GM19397 (cell line): ENCODE measurements around the gene SH3GL3.

Experiments used
- ATAC-seq: cut with Tn5 transposase; IDR thresholded peaks from one replicate; pipeline ENCODE4 v1.9.1; 2021; ENCODE audit warnings: mild to moderate bottlenecking, moderate library complexity; ENCODE audit not compliant: unreplicated experiment

The SH3GL3 gene

DNA sequence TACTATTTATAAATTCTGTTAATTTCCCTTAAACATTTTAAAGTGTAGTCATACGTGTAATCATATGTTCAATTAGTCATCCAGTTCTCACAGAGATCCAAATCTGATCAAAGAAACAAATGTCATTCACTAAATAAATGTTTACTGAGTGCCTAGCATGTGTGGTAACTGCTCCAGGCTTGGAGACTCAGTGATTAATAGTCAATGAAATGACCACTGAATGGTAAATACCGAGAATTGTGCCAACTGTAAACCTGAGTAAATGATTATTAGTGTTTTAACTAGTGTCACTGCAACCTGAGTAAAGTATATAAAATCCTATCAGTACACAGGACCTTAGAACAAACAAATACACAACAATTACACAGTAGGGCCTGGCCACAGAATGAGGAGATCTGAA, 52.3 kb downstream of the SH3GL3 start:
- ATAC-seq = no peak

DNA sequence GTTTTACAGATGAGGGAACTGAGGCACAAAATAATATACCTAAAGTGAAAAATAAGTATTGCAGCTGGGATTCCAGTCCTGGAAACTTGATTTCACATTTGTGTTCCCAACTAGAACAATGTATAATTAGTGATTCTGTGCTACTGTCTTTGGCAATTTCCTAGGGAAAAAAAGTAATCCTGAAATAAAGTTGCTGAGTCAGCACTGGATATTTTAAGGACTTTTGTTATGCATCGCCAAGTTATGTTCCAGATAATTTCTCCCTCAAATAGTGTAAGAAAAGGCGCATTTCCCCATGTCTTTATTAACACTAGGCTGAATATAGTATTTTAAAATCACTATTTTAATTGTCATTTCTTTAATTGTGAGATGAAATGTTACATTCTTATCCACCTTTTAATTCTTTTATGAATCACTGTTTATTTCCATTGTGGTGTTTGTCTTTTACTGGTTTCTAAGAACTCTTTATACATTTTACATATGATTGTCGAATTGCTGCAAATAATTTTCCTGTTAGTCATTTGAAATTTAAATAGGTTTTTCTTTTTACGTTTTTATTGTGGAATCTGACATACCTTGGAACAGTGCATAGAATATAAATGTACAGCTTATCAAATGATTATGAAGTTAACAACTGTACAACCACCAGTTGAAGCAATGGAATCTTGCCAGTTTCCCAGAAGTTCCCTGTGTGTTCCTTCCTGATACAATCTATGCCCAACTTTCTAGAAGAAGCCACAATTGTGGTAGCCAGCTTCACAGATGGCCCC, 56.6 kb downstream of the SH3GL3 start:
- no peak for ATAC-seq

DNA sequence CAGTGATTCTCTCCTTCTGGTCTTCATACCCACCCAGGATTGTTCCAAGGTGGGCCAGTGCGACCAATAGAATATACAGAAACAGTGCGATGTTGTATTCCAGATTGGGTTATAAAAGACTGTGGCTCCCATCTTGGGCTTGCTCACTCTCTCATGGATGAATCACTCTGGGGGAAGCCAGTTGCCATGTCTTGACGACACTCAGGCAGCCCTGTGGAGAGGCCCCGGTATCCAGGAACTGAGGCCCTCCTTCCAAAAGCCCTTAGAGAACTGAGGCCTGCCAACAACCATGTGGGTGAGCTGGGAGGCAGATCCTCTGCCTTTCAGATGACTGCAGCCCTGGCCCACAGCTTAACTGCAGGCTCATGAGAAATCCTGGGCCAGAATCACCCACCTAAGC, 57.2 kb downstream of the SH3GL3 start:
- ATAC-seq = no peak

DNA sequence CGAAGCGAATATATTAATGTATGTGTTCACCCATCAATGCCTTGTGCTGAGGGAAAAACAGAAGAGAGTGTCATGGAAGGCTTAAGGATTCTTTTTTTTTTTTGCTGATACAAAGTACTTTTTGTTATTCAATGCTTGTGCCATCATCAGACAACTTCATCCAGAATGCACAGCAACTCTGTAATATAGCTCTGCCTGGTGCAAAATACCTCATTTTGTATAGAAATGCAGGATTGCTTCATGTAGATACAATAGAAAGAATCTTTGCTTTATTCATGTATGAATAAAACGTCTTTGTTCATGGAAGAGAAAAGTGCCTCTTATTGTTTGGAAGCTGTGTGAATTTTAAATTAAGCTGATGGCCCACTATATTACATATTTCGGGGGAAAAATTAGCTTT, 62.9 kb downstream of the SH3GL3 start:
- no peak for ATAC-seq

DNA sequence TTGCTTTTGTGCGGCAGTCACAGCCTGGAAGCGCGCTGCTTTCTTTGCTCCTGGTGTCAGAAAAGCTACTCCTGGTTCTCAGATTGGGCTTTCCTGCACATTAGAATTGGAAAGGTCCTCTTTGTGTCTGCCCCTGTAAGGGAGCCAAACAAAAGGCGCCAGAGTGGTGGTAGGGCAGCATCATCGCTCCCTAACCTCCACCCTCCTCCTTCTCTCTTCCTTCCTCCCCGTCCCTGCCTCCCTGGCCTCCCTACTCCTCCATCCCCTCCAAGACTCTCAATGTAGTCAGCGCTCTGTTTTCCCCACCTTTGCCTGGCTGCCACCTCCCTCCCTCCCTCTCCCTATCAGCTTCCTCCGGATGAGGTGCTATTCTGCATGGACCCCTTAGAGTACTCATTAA, 65.3 kb downstream of the SH3GL3 start:
- ATAC-seq = no peak

DNA sequence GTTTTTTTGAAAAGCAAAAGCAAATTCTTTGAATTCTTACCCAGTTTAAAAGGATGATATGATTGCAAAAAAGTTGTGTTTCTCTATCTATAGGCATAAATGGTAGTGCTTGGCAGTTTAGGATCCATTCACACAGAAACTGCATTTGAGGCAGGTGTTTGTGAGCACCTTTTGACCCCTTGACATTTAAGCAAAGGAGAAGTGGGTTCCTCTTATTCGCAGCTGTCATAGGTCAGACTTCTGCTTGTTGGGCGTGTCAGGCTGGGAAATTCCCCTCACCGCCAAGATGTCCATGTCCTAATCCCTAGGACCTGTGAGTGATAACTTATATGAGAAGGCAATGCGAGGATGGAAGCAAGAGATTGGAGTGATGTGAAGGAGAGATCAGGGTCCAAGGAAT, 67.4 kb downstream of the SH3GL3 start:
- no peak for ATAC-seq

DNA sequence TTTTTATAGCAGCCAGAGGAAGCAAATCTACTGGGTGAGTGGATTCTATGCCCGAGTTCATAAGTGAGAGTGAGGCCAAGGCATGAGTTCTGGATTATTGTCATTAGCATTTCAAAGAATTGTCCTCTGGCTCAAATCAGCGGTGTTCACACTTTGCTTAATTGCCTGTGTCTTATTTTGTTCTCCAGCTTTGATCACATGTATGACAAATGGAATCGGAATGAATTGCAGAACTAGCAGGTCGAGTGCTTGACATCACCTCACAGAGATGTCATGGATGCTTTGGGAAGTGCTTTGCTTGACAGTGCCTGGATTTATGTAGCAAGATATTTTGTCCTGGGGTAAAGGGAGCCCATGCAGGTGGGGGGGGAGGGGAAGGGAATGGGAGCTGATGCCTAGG, 68.0 kb downstream of the SH3GL3 start:
- no peak for ATAC-seq

DNA sequence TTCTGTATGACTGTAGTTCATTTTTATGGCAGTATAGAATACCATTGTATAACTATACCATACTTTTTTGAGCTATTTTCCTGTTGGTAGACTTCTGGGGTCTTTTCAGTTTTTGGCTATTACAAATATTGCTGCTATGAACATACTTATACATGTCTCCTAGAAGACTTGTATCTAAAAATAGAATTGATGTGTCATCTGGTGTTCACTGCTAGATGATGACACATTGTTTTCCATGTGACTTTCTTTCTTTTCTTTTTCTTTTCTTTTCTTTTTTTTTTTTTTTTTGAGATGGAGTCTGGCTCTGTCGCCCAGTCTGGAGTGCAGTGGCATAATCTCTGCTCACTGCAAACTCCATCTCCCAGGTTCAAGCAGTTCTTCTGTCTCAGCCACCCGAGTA, 69.8 kb downstream of the SH3GL3 start:
- no peak for ATAC-seq

DNA sequence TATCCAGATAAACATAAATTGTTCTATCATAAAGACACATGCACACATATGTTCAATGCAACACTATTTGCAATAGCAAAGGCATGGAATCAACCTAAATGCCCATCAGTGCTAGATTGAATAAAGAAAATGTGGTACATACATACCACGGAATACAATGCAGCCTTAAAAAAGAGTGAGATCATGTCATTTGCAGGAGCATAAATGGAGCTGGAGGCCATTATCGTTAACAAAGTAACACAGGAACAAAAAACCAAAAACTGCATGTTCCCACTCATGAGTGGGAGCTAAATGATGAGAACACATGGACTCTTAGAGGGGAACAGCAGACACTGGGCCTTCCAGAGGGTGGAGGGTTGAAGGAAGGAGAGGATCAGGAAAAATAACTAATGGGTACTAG, 79.2 kb downstream of the SH3GL3 start:
- ATAC-seq = no peak

DNA sequence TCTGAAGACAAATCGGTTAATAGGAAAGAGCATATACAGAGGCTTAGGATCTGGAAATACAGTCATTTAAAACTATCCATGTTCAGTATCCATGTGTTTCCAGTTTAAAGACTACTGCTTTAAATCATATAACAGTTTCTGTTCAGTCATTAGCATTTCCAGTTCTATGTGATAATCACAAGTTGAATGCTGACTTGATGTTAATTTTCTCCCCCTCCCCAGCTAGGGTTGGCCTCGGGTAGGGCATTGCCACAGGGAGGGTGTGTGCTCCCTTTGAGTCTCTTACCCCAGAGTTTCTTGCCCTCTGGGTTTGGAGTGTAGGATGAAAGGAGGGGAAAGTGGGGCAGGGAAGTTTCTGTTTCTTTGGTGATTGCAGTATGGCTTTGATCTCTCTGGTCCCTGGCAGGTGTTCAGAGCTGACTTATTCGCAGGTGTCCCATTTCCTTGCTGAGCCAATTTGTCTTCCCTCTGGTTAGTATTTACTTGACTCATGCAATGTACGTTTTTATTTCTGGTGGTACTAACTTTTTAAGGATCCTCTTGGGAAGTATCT, 86.3 kb downstream of the SH3GL3 start:
- no peak for ATAC-seq

DNA sequence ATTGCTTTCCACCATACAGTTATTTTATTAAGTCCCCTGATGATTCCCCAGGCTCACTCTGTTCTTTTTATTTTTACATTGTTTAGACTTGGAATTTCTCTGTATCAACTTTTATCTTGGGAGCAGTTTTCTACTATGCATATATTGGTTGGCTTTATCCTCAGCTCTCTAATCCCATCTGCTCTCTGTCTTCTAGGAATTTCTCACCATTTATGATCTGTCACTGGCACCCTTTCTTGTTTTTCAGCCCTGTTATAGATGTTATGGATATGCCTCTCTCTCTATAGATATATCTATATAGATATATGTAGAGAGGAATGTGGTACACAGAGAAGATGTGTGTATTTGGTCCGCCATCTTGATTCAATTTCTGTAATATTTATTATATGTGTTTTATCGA, 90.5 kb downstream of the SH3GL3 start:
- no peak for ATAC-seq

DNA sequence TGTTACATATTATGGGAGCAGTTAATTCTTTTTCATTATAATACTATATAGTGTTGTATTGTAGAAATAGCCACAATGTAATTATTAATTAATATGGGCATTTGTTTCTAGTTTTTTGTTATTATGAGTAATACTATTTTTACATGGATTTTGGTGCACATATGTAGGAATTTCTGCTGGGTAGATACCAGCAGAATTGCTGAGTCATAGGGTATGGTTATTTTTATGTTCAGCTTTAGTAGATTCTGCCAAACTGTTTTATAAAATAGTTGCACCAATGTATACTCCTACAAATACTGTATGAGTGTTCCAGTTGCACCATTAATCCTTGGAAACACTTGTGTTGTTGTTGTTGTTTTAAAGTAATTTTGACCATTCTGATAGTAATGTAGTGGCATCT, 91.5 kb downstream of the SH3GL3 start:
- ATAC-seq = no peak

DNA sequence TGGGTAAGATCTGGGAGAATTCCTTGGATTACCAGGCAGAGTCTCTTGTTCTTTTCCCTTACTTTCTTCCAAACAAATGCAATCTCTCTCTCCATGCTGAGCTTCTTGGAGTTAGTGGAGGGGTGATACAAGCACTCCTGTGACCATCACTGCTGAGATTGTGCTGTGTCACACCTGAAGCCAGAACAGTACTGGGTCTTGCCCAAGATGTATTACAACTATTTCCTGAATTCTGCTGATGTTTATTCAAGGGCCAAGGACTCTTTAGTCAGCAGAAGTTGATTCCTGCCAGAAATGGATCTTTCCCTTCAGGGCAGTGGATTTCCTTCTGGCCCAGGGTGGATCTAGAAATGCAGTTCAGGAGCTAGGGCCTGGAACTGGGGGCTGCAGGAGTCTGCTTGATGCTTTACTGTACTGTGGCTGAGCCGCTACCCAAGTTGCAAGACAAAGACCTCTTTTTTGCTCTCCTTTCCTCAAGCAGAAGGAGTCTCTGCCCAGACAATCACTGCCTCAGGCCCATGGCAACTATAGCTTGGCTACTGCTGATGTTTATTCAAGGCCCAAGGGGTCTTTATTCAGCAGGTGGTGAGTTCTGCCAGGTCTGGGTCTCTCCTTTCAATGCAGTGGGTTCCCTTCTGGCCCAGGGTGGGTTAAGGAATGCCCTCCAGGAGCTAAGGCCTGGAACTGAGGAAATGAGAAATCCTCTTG, 98.8 kb downstream of the SH3GL3 start:
- ATAC-seq = no peak

DNA sequence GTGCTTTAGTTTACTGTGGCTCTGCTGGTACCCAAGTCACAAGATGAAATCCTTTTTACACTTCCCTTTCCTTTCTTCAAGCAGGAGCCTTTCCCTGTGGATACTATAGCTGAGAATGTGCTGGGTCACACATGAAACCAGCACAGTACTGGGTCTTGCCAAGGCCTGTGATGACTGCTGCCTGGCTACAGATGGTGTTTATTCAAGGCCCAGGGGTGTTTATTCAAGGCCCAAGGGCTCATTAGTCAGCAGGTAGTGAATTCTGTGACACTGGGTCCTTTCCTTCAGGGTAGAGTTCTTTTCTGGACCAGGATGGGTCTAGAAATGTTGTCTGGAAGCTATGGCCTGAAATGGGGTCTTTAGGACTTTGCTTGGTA, 99.4 kb downstream of the SH3GL3 start:
- no peak for ATAC-seq

DNA sequence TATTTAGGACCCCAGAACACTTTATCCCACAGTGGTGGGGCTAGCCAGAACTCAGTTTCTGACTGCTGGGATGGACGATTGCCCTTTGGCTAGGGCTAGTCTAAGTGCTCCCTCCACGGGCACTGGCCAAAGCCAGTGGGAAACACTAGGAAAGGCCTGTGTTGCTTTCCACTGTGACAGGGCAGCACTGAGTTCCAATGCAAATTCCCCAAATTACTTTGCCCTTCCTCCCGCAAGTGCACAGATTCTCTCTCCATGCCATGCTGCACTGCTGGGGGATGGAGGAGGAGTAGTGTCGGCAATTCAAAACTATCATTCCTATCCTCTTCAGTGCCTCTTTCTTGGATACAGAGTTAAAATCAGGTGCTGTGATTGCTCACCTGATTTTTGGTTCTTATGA, 100.0 kb downstream of the SH3GL3 start:
- no peak for ATAC-seq

DNA sequence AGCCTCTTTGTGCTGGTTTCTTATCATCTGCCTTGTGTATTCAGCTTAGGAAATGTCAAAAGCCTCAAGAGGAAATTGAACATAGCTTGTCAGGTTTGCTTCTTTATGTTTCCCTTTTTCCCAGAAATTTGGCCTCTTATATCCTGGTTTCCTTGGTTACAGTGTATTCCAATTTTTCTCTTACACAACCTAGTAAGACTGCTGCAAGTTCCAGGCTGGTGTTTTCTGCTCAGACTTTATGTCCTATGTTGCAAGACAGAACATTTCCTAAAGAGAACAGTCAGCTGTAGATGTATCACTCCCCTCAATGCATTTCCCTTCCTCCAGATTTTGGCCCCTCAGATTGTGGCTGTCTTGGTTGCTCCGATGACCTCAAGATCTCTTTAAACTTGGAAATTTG, 102.5 kb downstream of the SH3GL3 start:
- no peak for ATAC-seq

DNA sequence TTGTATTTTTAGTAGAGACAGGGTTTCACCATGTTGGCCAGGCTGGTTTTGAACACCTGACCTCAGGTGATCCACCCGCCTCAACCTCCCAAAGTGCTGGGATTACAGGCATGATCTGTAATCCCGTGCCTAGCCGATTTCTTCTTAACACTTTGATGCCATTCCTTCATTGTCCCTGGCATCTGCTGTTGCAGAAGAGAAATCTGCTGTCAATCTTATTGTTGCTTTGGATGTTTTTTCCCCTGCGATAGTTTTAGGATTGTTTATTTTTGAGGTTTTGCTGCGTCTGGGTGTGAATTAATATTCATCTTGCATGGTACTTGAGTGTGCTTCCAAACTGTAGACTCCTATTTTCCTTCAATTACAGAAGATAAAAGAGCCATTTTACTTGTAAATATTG, 107.4 kb downstream of the SH3GL3 start:
- ATAC-seq = no peak

DNA sequence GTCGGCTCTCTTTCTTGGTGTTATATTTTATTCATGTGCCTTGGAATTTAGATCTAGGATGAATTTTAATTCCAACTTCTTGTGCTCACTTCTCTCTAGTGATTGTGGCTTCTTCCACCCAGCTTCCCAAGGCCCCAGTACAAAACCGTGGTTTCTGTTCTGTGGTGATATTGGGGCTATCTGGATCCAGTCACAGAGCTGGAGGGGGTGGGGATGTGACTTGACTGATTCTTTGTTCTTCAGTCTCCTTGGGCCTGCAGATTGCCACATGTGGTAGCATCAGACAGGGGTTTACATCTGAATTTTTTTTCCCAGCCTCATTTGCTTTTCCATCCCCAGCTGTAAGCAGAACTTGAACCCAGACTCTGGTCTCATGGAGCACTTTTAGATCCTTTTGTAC, 108.2 kb downstream of the SH3GL3 start:
- no peak for ATAC-seq

DNA sequence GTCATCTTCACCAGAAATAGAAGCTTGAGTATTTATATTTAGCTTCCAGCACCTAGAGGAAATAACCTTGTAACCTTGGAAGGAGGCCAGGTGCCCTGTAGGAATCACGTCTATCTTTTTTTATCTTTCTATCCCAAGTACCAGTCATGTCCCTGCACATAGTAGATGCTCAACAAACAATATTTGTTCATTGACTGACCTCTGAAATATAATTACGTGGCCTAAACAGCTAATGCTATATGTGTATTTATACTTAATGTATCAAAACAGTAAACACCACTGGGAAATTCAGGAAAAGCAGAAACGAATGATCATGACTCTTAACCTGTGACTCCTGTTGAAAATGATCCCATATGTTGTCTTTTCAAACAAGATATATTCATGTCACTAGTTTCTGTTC, 108.9 kb downstream of the SH3GL3 start:
- no peak for ATAC-seq

DNA sequence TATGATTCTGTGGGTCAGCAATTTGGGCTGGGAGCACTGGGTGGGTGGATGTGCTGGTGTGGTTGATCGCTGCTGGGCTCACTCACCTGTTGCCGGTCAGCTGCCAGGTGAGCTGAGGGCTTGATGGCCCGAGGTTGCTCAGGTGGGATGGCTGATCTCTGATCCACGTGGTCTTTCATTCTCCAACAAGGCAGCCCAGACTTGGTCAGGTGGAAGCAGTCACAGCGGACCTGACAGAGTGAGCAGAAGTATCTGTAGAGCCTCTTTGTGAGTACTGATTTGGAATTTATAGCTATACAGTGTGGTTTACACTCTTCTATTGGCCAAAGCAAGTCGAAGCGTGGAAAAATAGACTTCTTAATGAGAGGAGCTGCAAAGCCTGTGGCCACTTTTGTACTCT, 109.6 kb downstream of the SH3GL3 start:
- ATAC-seq = no peak

DNA sequence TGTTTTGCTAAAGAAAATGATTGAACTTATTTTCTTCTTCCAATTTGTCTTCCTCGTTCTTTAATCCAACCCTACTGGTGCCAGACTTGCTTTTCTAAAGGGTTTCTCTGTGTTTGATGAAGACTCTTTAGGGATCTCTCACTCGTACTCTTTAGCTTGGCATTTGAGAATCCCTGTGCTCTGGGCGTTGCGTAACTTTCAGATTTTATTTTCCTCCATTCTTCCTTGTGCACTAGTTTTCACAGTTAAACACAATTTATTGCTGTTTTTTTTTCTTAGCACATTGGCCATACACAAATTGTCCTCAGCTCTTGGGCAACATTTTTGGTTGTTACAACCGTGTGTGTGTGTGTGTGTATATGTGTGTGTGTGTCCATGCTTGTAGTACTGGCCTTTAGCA, 111.0 kb downstream of the SH3GL3 start:
- ATAC-seq = no peak

DNA sequence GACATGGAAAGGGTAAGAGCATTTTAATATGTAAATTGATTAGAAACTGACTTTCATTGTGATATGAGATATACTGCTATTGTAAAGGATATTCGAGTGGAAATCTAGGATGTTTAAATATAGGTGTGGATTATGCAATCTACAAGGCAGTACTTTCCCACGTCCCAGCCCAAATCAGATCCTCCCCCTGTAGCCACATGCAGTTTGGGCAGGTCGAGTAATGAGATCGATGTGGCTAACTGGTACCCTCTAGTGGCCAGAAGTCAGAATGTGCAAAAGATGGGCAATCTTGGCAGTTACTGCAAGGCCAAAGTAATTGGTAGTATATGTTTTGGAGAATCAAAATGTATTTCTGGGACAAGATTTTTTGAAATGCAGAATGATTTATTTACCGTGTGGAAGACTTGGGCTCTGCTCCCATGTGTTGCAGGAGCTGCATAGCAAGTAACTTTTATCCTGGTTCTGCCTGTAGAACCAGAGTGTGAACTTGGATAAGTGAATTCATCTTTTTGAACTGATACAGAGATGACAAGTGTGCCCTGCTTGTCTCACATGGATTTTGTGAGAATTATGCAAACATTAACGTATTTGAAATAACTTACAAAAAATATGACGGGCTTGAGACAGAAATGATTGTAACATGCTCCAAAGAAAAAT, 112.3 kb downstream of the SH3GL3 start:
- ATAC-seq = peak; percentile 63
